ENCODE data around the gene GNA14. TPM values are rescaled to one million over a fixed set of nuclear protein-coding genes. Genes with fewer than 3 reads are reported as not detected.

Gene GNA14
- total and polyA plus RNA-seq, 2 of the 8 experiments (the other 6 are each of a cell fraction or from before 2014, with no cell fraction given), result 3.4 to 6.3 TPM

DNA sequence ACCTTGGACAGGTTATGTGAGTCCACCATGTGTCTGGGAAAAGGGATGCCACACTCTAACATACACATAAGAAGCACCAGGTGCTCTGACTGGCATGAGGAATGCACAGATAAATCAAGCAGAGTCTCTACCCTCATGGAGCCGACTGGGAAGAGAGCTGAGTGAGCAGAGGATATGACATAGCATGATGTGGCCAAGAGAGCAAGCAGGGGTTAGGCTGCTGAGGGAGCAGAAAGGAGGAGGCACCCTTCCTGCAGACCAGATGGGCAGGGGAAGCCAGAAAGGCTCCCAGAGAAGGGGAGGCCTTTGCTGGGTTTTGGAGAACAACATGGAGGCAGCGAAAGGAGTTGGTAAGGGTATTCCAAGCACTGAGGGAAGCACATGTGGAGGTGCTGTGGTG, 223.1 kb downstream of the GNA14 start:
- no peak overlapping the region for H3K9ac ChIP-seq (replicated peaks in 1 of 4; ENCODE audit: extremely low read depth in 1 of 4, low read depth in 3 of 4, low read length in 3 of 4)
- H4K20me1 ChIP-seq (replicated peaks in 1 of 2; ENCODE audit: control insufficient read depth in 1 of 2, insufficient read depth in 2 of 2, low read length in 2 of 2), result no peaks in the 10 kb centered on the region
- H3K27ac ChIP-seq (ENCODE audit: low read depth, low read length), result no peak overlapping the region
- H3K9me3 ChIP-seq (ENCODE audit: insufficient read depth in 2 of 2, low read depth in 1 of 2, low read length in 1 of 2), result no peaks in the 10 kb centered on the region
- no peak overlapping the region for H2AK5ac ChIP-seq (ENCODE audit: low read depth, low read length)
- H2BK15ac ChIP-seq (ENCODE audit: low read length), result no peak overlapping the region
- TF ChIP-seq SAP30 (IDR thresholded peaks at IDR 0.05; ENCODE audit: insufficient read depth, insufficient replicate concordance, low read length) (no peak), CREB1 (IDR thresholded peaks at IDR 0.05) (no peak), KDM5A (IDR thresholded peaks at IDR 0.05; ENCODE audit: low read length) (no peak), CBX5 (IDR thresholded peaks at IDR 0.05; ENCODE audit: low read depth, low read length) (no peak), GTF2F1 (IDR thresholded peaks at IDR 0.05; ENCODE audit: borderline replicate concordance, low read depth, low read length) (no peak), EGR1 (IDR thresholded peaks at IDR 0.05; ENCODE audit: borderline replicate concordance, low read depth, low read length) (no peak)
- TF ChIP-seq, protein P1, sequence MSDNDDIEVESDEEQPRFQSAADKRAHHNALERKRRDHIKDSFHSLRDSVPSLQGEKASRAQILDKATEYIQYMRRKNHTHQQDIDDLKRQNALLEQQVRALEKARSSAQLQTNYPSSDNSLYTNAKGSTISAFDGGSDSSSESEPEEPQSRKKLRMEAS (IDR thresholded peaks at IDR 0.05), result no peak
- no peaks in the 10 kb centered on the region for H3K23me2 ChIP-seq (ENCODE audit: low read depth, low read length)
- H3K4me3 ChIP-seq (ENCODE audit: extremely low read depth in 1 of 4, insufficient read depth in 2 of 4, low read depth in 3 of 4, low read length in 4 of 4), result no peak overlapping the region
- DNase-seq (ENCODE audit: low read depth in 1 of 2, low spot score in 2 of 2) (no peak), FAIRE-seq (no peak)
- H3K14ac ChIP-seq (ENCODE audit: insufficient read length), result no peak overlapping the region
- no peak overlapping the region for H3K4ac ChIP-seq (replicated peaks; ENCODE audit: insufficient read length, low read depth, low read length)
- H3K27me3 ChIP-seq (replicated peaks in 1 of 4; ENCODE audit: control insufficient read depth in 3 of 4, extremely low read depth in 1 of 4, insufficient read depth in 3 of 4, low read length in 3 of 4), result no peaks in the 10 kb centered on the region
- H2BK5ac ChIP-seq (ENCODE audit: low read depth, low read length), result peak overlapping the region; percentile 35; the same call in 1 of the 2 replicates
- H4K5ac ChIP-seq (ENCODE audit: insufficient read length, low read depth, low read length), result no peak overlapping the region
- H2BK120ac ChIP-seq (replicated peaks; ENCODE audit: low read depth, low read length), result no peak overlapping the region
- H3K4me1 ChIP-seq (replicated peaks in 1 of 4; ENCODE audit: control insufficient read depth in 3 of 4, insufficient read depth in 4 of 4, low read length in 3 of 4), result no peaks in the 10 kb centered on the region
- H2BK12ac ChIP-seq (ENCODE audit: low read depth, low read length), result no peak overlapping the region
- WGBS, 2 experiments (ENCODE audit: extremely low coverage in 1 of 2, insufficient coverage in 1 of 2, insufficient read length in 1 of 2, insufficient replicate concordance in 2 of 2, low coverage in 1 of 2, low lambda C conversion rate in 2 of 2, missing lambda C conversion rate in 1 of 2), result 81% methylated on average over 2 of the region's 2 CpGs; no CpG with 5 or more reads in 1 of the 2 experiments
- no peaks in the 10 kb centered on the region for H3K36me3 ChIP-seq (ENCODE audit: control insufficient read depth in 2 of 4, insufficient read depth in 4 of 4, low read length in 3 of 4)
- POLR2A ChIA-PET (ENCODE audit: partially characterized antibody), result interaction anchor here (0.9 kb wide), 1 partner anchor 9 kb away, joined by 3 read pairs; no protein-coding TSS in a partner anchor
- H3K23ac ChIP-seq (ENCODE audit: insufficient read length), result no peak overlapping the region
- H4K8ac ChIP-seq (ENCODE audit: extremely low read depth, insufficient read depth, low read length), result no peak overlapping the region
- H2BK20ac ChIP-seq (ENCODE audit: low read length), result no peak overlapping the region
- no peak overlapping the region for H3K18ac ChIP-seq (ENCODE audit: extremely low read depth, low read length)
- H2AFZ ChIP-seq (ENCODE audit: low read length), result no peak overlapping the region
- H3K56ac ChIP-seq (replicated peaks; ENCODE audit: insufficient read length, low read depth, low read length), result no peak overlapping the region
- H3K4me2 ChIP-seq (ENCODE audit: insufficient read depth in 1 of 2, low read depth in 2 of 2, low read length in 2 of 2), result no peak overlapping the region
- CTCF ChIA-PET (ENCODE audit: partially characterized antibody), result interaction anchor here (0.9 to 3.2 kb wide), 6 partner anchors 9 to 326 kb away, joined by 3 to 16 read pairs (median 4); no protein-coding TSS in a partner anchor
- no peaks in the 10 kb centered on the region for H3K79me2 ChIP-seq (ENCODE audit: control insufficient read depth in 1 of 2, insufficient read depth in 2 of 2, low read length in 2 of 2)
- no peaks in the 10 kb centered on the region for H3K79me1 ChIP-seq (ENCODE audit: low read depth, low read length)
- H4K91ac ChIP-seq (replicated peaks; ENCODE audit: insufficient read length, low read length), result no peak overlapping the region

Measured in H1 (cell line).